Subcutaneous adipose tissue (tissue), 4 donors: ENCODE data around the gene CCDC27. TPM values are rescaled to one million over a fixed set of nuclear protein-coding genes. Genes with fewer than 3 reads are reported as not detected.

ENCODE experiments used
- total RNA-seq, 4 donors: library from RNA; depleted of rRNA; stranded (reverse); fragments of >200 nt; gene quantifications; one replicate each; pipeline ENCODE4 v1.1.0, GENCODE V29; 2016
- TF ChIP-seq, protein P1 (sequence below): fragments of 450-650 bp; IDR thresholded peaks from one replicate; pipeline ENCODE4 v1.5.1; 2016; ENCODE audit warnings: low read depth, mild to moderate bottlenecking, control low read depth, antibody characterized with exemption, moderate library complexity

The CCDC27 gene
- total RNA-seq, 4 donors from 2014 or later: not detected

DNA sequence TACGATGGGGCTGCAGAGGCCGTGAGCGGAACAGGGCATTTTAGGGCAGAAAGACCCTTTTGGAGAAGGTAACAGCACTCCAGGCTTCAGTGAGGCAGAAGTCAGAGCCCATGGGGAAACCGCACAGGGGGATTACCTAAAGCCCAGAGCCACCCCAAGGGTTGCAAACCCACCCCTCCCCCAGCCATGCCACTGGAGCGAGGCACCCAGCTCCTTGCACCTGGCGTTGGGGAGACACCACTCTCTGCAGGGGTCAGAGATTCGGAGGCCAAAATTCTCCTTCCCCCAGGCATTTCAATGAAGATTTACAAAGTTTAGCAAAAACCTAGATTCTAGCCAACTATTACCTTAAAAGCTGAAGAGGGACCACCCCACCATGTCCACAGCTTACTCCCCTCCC lies 38.4 kb upstream of the CCDC27 start:
- TF ChIP-seq, protein P1, sequence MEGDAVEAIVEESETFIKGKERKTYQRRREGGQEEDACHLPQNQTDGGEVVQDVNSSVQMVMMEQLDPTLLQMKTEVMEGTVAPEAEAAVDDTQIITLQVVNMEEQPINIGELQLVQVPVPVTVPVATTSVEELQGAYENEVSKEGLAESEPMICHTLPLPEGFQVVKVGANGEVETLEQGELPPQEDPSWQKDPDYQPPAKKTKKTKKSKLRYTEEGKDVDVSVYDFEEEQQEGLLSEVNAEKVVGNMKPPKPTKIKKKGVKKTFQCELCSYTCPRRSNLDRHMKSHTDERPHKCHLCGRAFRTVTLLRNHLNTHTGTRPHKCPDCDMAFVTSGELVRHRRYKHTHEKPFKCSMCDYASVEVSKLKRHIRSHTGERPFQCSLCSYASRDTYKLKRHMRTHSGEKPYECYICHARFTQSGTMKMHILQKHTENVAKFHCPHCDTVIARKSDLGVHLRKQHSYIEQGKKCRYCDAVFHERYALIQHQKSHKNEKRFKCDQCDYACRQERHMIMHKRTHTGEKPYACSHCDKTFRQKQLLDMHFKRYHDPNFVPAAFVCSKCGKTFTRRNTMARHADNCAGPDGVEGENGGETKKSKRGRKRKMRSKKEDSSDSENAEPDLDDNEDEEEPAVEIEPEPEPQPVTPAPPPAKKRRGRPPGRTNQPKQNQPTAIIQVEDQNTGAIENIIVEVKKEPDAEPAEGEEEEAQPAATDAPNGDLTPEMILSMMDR: no peak

DNA sequence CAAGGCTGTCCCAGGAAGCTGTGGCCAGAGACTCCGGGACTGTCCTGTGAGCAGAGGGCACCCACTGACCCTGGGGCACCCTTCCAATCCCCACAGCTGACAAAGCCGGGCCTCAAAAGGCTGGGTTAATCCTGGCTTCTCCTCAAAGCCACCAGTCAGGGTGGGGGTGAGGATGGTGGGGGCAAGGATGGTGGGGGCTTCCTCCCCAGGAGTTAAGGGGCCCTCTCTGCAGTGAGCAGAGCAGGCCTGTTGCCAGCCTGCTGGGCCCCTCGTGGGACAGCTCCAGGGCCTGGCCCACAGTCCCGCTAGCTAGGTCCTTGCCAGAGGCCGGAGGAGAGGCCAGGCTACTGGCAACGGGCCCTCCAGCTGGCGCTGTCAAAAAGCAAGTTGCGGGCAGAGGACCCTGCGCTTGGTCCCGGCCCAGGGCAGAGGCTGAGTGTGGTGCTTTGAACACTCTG lies 37.9 kb upstream of the CCDC27 start:
- TF ChIP-seq, protein P1: no peak

- TF ChIP-seq, protein P1: no peak
These were observed 37.4 kb upstream of the CCDC27 start for GRCh38 chr1:3714814-3715213.

- TF ChIP-seq, protein P1: no peak
These were observed 35.9 kb upstream of the CCDC27 start for GRCh38 chr1:3716351-3716750.

DNA sequence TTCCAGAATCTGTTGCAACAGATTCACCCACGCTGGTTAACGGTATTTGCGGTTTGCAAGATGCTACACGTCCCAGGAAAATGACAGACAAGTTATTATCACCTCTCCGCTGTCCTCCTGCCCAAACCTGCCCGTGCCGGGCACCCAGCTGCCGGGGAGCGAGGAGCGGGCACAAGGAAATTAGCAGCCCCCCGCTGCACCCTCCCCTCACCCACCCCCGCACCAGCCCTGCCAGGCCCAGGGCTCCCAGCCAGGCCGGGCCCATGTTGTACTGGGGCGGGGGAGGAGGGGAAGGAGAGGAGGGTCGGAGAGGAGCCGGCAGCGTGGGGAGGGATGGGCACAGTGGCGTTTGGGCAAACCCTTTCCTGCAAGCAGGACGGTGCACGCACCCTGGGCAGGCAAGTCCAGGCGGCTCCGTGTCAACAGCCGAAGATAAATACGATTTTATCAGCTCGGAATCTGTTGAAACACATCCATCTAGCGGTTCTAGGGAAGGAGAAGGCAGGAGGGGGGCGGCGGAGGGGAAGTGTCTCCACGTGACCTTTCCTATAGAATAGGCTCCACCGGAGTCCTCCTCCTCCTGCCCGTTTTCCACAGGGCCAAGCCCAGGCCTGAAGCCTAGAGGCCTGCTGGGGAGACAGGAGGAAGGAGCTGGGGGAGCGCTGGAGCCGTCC lies 35.1 kb upstream of the CCDC27 start:
- TF ChIP-seq, protein P1: no peak

DNA sequence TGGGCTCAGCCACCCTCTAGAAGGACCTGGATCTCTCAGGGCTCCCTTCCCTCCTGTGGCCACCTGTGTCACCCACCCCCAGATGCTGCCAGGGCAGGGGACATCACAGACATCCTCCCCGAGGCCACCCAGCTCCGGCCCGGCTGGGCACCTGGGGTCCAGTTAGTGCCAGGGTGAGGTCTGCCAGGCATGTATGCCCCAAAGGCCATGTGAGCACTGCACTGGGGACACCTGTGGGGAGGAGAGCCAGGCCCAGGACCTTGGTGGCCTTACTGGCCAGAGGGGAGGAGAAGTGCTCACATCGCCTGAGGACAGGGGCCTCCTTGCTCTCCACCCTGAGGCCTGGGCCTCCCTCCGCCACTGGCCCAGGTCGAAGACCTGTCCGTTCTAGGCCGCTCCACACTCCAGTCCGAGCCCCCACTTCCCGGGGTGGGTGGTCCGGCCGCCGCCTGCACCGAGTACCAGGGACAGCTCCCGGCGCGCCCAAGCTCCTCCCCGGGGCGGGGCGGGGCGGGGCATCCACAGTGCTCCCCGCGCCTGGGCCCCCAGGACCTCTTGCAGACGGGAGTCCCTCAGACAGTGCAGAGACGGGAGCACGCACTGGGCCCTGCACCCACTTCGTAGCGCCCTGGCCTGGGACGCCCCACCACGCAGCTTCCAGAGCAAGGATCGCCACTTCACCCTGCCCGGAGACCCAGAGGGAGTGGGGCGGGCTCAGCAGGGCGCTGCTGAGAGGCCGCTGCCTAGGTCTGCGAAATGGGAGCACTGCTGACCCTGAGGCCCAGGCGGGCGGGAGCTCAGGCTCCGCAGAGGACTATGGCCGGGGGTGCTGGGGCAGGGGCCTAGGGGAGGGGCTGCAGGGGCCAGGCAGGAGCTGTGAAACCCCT lies 34.3 kb upstream of the CCDC27 start:
- TF ChIP-seq, protein P1: no peak

DNA sequence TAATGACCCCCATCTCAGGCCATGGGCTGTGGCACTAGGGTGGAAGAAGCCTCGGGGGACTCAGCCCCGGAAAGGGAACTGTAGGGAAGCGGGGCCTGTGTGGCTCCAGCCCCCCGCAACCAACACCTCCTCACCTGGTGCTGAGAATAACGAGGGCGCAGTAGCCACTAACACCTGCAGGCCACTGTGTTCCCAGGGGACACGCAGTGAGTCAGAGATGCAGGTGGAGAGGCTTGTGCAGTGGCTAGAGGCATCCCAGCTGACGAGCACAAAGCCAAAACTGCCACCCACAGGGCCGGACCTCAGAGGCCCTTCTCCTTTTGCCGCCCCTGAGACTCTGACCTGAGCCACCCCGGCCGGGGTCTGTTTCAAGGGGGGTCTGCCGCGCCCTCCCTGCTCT lies 33.5 kb upstream of the CCDC27 start:
- TF ChIP-seq, protein P1: no peak
